Stimulated activated CD8-positive, alpha-beta memory T cell treated with anti-CD3 and anti-CD28 coated beads, Interleukin-7, amount 100 ng/mL, for 48 hours (primary cell): ENCODE data around the gene TRMU.

Source experiments
- DNase-seq, 2 donors: peaks; one replicate each; pipeline ENCODE4 v3.0.0-alpha.2; 2020; ENCODE audit warnings: low read depth in 1 of 2; ENCODE audit errors: extremely low read depth in 1 of 2

TRMU gene

DNA sequence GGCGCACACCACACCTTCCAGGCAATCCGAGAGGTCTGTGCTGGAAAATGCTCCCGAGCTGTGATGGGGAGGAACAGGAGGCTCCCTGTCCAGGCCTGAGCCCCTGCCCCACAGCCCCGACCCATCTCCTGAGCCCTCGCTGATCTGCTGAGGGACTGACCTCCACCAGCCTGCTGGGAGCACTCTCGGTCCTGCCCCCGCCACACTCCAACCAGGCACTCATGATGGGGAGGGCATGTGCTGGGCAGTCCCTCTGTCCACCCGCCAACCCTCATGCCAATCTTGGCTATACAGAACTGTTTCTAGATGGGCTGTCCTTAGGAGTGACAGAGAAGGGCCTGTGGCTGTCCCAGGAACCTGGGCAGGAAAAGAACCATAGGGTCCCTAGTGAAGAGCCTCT is 70.8 kb downstream of the TRMU start:
- no peak for DNase-seq

DNA sequence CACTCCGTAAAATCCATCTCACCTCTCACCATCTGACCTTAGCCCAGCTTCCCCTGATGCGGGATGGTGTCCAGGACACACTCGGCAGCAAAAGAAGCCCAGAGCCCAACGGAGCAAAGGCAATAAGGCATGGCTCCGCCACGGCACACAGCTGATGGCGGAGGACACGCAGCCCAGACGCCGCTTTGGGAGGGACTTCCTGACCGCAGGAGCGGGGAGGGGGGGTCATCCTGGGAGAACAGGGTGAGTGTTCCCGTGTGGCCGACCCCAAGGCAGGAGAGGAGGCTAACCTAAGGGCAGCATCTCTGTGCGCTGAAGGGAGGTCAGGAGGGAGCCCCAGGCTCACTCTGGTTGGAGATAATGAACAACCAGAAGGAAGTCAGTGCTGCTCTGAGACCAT is 71.3 kb downstream of the TRMU start:
- no peak for DNase-seq
